ENCODE data around the gene TBCEL. TPM values are rescaled to one million over a fixed set of nuclear protein-coding genes. Genes with fewer than 3 reads are reported as not detected.
A peak's percentile ranks its signal among the peaks of the same experiment; 100 is the strongest.

TBCEL gene
- total and polyA plus RNA-seq, 11 donors: 3.0 to 40.5 (median 25.4) TPM

DNA sequence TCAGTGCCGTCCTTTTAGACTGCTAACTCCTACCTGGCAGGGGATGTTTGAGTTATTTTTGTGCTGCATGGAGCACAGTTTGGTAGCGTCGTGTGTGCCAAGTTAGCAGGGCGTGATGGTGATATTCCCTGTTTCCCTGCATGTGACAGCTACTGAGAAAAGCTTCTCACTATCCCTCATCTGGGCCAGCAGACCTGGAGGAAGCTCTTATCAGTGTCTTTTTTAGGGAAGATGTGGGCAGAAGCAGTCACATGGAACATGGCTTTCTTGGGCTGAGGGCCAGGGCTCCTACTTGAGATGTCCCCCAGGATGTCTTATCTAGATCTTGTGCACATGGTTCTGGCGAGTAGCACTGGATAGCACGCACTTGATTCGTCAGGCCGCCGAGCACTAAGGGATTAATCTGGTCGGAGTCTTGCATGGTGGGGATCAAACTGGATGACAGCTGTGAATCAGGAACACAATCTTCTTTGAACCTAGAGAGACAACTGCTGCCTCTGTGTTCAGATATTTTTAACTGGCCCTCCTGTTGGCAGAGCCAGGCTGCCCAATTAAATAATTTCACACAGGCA, 110.9 kb downstream of the TBCEL start:
- intact Hi-C loops (cut with DNase I): no loop called here
- DNase-seq (peak in 1 of 5 donors; percentile 32), ATAC-seq (peak; percentile 60 to 75 (median 73))
- no peak overlapping the region for H3K4me3 ChIP-seq
- H3K36me3 ChIP-seq: no peaks in the 10 kb centered on the region
- H3K9me3 ChIP-seq: no peaks in the 10 kb centered on the region
- peak overlapping the region in 3 of 12 donors; percentile 30 to 60 (median 32) for H3K27ac ChIP-seq
- no peak for TF ChIP-seq POLR2A (IDR thresholded peaks at IDR 0.05)
- TF ChIP-seq, protein P1, sequence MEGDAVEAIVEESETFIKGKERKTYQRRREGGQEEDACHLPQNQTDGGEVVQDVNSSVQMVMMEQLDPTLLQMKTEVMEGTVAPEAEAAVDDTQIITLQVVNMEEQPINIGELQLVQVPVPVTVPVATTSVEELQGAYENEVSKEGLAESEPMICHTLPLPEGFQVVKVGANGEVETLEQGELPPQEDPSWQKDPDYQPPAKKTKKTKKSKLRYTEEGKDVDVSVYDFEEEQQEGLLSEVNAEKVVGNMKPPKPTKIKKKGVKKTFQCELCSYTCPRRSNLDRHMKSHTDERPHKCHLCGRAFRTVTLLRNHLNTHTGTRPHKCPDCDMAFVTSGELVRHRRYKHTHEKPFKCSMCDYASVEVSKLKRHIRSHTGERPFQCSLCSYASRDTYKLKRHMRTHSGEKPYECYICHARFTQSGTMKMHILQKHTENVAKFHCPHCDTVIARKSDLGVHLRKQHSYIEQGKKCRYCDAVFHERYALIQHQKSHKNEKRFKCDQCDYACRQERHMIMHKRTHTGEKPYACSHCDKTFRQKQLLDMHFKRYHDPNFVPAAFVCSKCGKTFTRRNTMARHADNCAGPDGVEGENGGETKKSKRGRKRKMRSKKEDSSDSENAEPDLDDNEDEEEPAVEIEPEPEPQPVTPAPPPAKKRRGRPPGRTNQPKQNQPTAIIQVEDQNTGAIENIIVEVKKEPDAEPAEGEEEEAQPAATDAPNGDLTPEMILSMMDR (IDR thresholded peaks at IDR 0.05): no peak
- peaks cover 0 to 14% (median 3%) of the 10 kb centered on the region in 12 donors for H3K4me1 ChIP-seq
- WGBS, 4 donors: 24 to 41% (median 28%) methylated on average over 9 to 10 of the region's 10 CpGs
- H3K27me3 ChIP-seq: no peaks in the 10 kb centered on the region

DNA sequence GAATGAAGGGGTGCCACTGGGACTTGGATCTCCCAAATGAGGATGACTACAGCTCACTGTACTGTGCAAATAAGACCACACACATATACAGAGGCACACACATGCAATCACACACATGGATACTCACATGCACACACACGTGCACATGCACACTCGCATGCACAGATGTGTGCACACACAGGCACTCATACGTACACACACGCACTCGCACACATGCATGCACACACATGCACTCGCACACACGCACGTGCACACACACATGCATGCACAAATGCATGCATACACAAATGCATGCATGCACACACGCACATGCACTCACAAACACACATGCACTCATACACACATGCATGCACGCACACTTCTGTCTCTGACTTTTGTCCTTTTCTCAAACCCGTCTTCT, 113.1 kb downstream of the TBCEL start:
- Histone ChIP-seq H3K9me3 (no peaks in the 10 kb centered on the region), H3K4me1 (peaks cover 0 to 18% (median 3%) of the 10 kb centered on the region in 12 donors), H3K27ac (no peak overlapping the region), H3K27me3 (no peaks in the 10 kb centered on the region), H3K4me3 (no peak overlapping the region), H3K36me3 (no peaks in the 10 kb centered on the region)
- 86 to 98% (median 94%) methylated on average over 11 of the region's 11 CpGs for WGBS, 4 donors
- intact Hi-C loops (cut with DNase I): no loop called here
- no peak for TF ChIP-seq POLR2A (IDR thresholded peaks at IDR 0.05)
- TF ChIP-seq, protein P1 (IDR thresholded peaks at IDR 0.05): no peak
- ATAC-seq: no peak
- no peak for DNase-seq

DNA sequence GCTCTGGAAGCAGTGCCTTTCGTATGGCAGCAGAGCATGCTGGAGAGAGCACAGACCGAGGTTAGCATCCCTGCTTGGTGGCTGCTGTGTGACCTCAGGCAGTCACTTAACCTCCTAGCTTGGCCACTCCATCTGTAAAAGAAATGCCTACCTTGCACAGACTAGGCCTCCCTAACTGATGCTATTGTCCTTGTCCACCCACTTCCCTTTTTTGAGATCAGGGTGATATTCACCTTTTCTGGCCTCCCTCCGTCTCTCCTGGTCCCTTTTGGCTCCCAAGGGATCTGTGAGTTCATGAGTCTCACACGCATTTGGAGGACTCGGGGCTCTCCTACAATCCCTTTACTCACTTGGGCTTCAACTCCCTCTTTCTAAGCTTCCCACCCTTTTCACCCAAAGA, 114.4 kb downstream of the TBCEL start:
- Histone ChIP-seq H3K4me3 (no peak overlapping the region), H3K9me3 (no peaks in the 10 kb centered on the region), H3K27ac (no peak overlapping the region), H3K27me3 (no peaks in the 10 kb centered on the region), H3K36me3 (no peaks in the 10 kb centered on the region), H3K4me1 (peaks cover 0 to 18% (median 3%) of the 10 kb centered on the region in 12 donors)
- ATAC-seq: no peak
- no peak for DNase-seq
- TF ChIP-seq, protein P1 (IDR thresholded peaks at IDR 0.05): no peak
- no peak for TF ChIP-seq POLR2A (IDR thresholded peaks at IDR 0.05)
- WGBS, 4 donors: 89 to 93% (median 90%) methylated on average over 5 of the region's 5 CpGs
- intact Hi-C loops (cut with DNase I): no loop called here

DNA sequence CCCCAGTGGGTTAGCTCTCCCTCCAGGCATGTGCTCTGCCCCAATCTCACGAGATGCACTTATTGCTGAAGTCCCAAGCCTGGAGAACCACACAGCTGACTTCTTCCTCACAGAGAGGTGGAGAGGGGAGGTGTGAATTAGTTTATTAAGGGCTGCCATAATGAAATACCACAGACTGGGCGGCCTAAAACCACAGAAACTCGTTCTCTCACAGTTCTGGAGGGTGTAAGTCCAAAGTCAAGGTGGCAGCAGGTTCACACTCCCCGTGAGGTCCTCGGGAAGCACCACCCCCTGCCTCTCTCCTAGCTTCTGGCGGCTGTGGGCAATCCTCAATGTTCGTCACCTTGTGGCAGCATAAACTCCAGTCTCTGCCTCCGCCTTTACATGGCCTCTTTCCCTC, 116.5 kb downstream of the TBCEL start:
- ATAC-seq: no peak
- Histone ChIP-seq H3K4me1 (peaks cover 0 to 11% (median 0%) of the 10 kb centered on the region in 12 donors), H3K4me3 (no peak overlapping the region), H3K9me3 (no peaks in the 10 kb centered on the region), H3K36me3 (no peaks in the 10 kb centered on the region), H3K27me3 (no peaks in the 10 kb centered on the region), H3K27ac (no peak overlapping the region)
- TF ChIP-seq POLR2A (IDR thresholded peaks at IDR 0.05): no peak
- TF ChIP-seq, protein P1 (IDR thresholded peaks at IDR 0.05): no peak
- intact Hi-C loops (cut with DNase I): no loop called here
- no peak for DNase-seq
- 62 to 78% (median 77%) methylated on average over 7 to 8 of the region's 8 CpGs for WGBS, 4 donors

Other genes starting within 250 kb of the TBCEL start
- gene TECTA, start 77.1 kb downstream of the TBCEL start, total RNA-seq: 1 to 10 TPM in 4 of 9 donors, under 1 TPM in 5; 0.48 to 1.3 (median 0.97) TPM
- gene TECTA, start 77.1 kb downstream of the TBCEL start, polyA plus RNA-seq: under 1 TPM; 0.42 to 0.95 TPM